MM.1S (cell line): ENCODE measurements around the gene ZNF503.
"Not testable (repeated sequence)": the region's sequence is repeated elsewhere in the genome, so short reads cannot be mapped to it uniquely, and the experiment has no call there.

Source experiments
- DNase-seq: peaks from one replicate; pipeline ENCODE4 v3.0.0-alpha.2; 2015
- H2AFZ ChIP-seq: fragments of 300-600 bp; sonication (generic); 2 replicates; pipeline ENCODE4 v1.6.0; 2016; ENCODE audit warnings: antibody characterized with exemption, low read length
- H3F3A ChIP-seq: fragments of 300-600 bp; sonication (generic); 2 replicates; pipeline ENCODE4 v1.6.1; 2016; ENCODE audit warnings: mild to moderate bottlenecking, antibody characterized with exemption, low read length, moderate library complexity, mixed read lengths; ENCODE audit not compliant: insufficient read depth
- H3K27ac ChIP-seq: fragments of 300-600 bp; sonication (generic); 2 replicates; pipeline ENCODE4 v1.5.1; 2016; ENCODE audit warnings: mild to moderate bottlenecking, low read length
- H3K27me3 ChIP-seq: fragments of 300-600 bp; sonication (generic); replicated peaks from 2 replicates; pipeline ENCODE4 v1.6.0; 2016; ENCODE audit warnings: low read length; ENCODE audit not compliant: insufficient read depth
- H3K36me3 ChIP-seq: fragments of 300-600 bp; sonication (generic); replicated peaks from 2 replicates; pipeline ENCODE4 v1.6.1; 2016; ENCODE audit warnings: mild to moderate bottlenecking, low read length, mixed read lengths; ENCODE audit not compliant: insufficient read depth
- H3K4me1 ChIP-seq: fragments of 300-600 bp; sonication (generic); 2 replicates; pipeline ENCODE4 v1.6.1; 2016; ENCODE audit warnings: low read length, mixed read lengths
- H3K4me2 ChIP-seq: fragments of 300-600 bp; sonication (generic); 2 replicates; pipeline ENCODE4 v1.6.0; 2016; ENCODE audit warnings: low read depth, low read length
- H3K4me3 ChIP-seq: fragments of 300-600 bp; sonication (generic); 2 replicates; pipeline ENCODE4 v1.5.1; 2016; ENCODE audit warnings: low read length, mixed read lengths
- H3K79me2 ChIP-seq: fragments of 300-600 bp; sonication (generic); 2 replicates; pipeline ENCODE4 v1.6.1; 2016; ENCODE audit warnings: mixed run types, low read length, mixed read lengths
- H3K9ac ChIP-seq: fragments of 300-600 bp; sonication (generic); 2 replicates; pipeline ENCODE4 v1.6.1; 2016; ENCODE audit warnings: low read length, mixed read lengths
- H3K9me2 ChIP-seq: fragments of 300-600 bp; sonication (generic); replicated peaks from 2 replicates; pipeline ENCODE4 v1.6.1; 2016; ENCODE audit warnings: mild to moderate bottlenecking, low read length, mixed read lengths; ENCODE audit not compliant: insufficient read depth
- H3K9me3 ChIP-seq: fragments of 300-600 bp; sonication (generic); replicated peaks from 2 replicates; pipeline ENCODE4 v1.6.1; 2016; ENCODE audit warnings: mild to moderate bottlenecking, low read length, mixed read lengths; ENCODE audit not compliant: insufficient read depth
- H4K20me1 ChIP-seq: fragments of 300-600 bp; sonication (generic); 2 replicates; pipeline ENCODE4 v1.6.1; 2016; ENCODE audit warnings: mild to moderate bottlenecking, low read length, moderate library complexity, mixed read lengths; ENCODE audit not compliant: insufficient read depth
- CTCF ChIP-seq: fragments of 300-600 bp; sonication (generic); IDR thresholded peaks from 2 replicates; pipeline ENCODE4 v1.5.1; 2016; ENCODE audit warnings: antibody characterized with exemption, low read length, mixed read lengths
- EZH2 ChIP-seq: fragments of 300-600 bp; sonication (generic); optimal IDR thresholded peaks from 2 replicates; pipeline ENCODE3; 2017; ENCODE audit warnings: low read depth, mild to moderate bottlenecking, antibody characterized with exemption, low read length, mixed read lengths
- EZH2phosphoT487 ChIP-seq: fragments of 300-600 bp; sonication (generic); IDR thresholded peaks from 2 replicates; pipeline ENCODE4 v1.6.1; 2018; ENCODE audit warnings: antibody characterized with exemption, low read length

Gene ZNF503

GRCh38 chr10:75377869-75378268 lies 23.7 kb downstream of the ZNF503 start:
- Histone ChIP-seq H3K4me1 (no peaks in the 10 kb centered on the region), H3K9me3 (no peaks in the 10 kb centered on the region), H4K20me1 (no peaks in the 10 kb centered on the region), H3K27ac (no peak overlapping the region), H3K36me3 (no peaks in the 10 kb centered on the region), H3K4me2 (no peak overlapping the region), H3K9me2 (no peaks in the 10 kb centered on the region), H3K9ac (no peak overlapping the region), H3K27me3 (no peaks in the 10 kb centered on the region), H3F3A (no peaks in the 10 kb centered on the region), H3K79me2 (no peaks in the 10 kb centered on the region), H3K4me3 (no peak overlapping the region), H2AFZ (no peak overlapping the region)
- no peak for TF ChIP-seq CTCF
- TF ChIP-seq EZH2, result no peak
- no peak for TF ChIP-seq EZH2phosphoT487
- DNase-seq, result no peak

- no peaks in the 10 kb centered on the region for H3K4me1 ChIP-seq
- no peaks in the 10 kb centered on the region for H3K36me3 ChIP-seq
- no peak for TF ChIP-seq EZH2phosphoT487
- no peak for TF ChIP-seq EZH2
- TF ChIP-seq CTCF, result no peak
- H3K79me2 ChIP-seq, result no peaks in the 10 kb centered on the region
- no peaks in the 10 kb centered on the region for H3F3A ChIP-seq
- H3K27ac ChIP-seq, result no peak overlapping the region
- H3K4me2 ChIP-seq, result no peak overlapping the region
- no peak overlapping the region for H3K9ac ChIP-seq
- H3K9me3 ChIP-seq, result no peaks in the 10 kb centered on the region
- H4K20me1 ChIP-seq, result no peaks in the 10 kb centered on the region
- no peaks in the 10 kb centered on the region for H3K27me3 ChIP-seq
- no peak overlapping the region for H3K4me3 ChIP-seq
- H2AFZ ChIP-seq, result no peak overlapping the region
- H3K9me2 ChIP-seq, result no peaks in the 10 kb centered on the region
- no peak for DNase-seq
Observed at GRCh38 chr10:75375838-75376237, 25.7 kb downstream of the ZNF503 start.

- no peaks in the 10 kb centered on the region for H3K79me2 ChIP-seq
- no peak overlapping the region for H3K4me2 ChIP-seq
- no peaks in the 10 kb centered on the region for H3K4me1 ChIP-seq
- H3K27ac ChIP-seq, result no peak overlapping the region
- H3K4me3 ChIP-seq, result no peak overlapping the region
- no peaks in the 10 kb centered on the region for H3K9me2 ChIP-seq
- H3K9ac ChIP-seq, result no peak overlapping the region
- no peaks in the 10 kb centered on the region for H3F3A ChIP-seq
- no peaks in the 10 kb centered on the region for H3K27me3 ChIP-seq
- TF ChIP-seq EZH2 (no peak), EZH2phosphoT487 (no peak), CTCF (no peak)
- no peak for DNase-seq
- no peak overlapping the region for H2AFZ ChIP-seq
- H4K20me1 ChIP-seq, result no peaks in the 10 kb centered on the region
- no peaks in the 10 kb centered on the region for H3K9me3 ChIP-seq
- no peaks in the 10 kb centered on the region for H3K36me3 ChIP-seq
Observed at GRCh38 chr10:75371010-75371409, 30.6 kb downstream of the ZNF503 start.

- H3K4me1 ChIP-seq, H3K9ac ChIP-seq, DNase-seq, H3K27me3 ChIP-seq, H2AFZ ChIP-seq, H3F3A ChIP-seq, H3K9me2 ChIP-seq, H3K79me2 ChIP-seq, H3K9me3 ChIP-seq, H3K36me3 ChIP-seq, H3K27ac ChIP-seq, H3K4me3 ChIP-seq, H4K20me1 ChIP-seq, H3K4me2 ChIP-seq: not testable (repeated sequence)
Observed at GRCh38 chr10:75369838-75370237, 31.7 kb downstream of the ZNF503 start.
